GM18951 (cell line): ENCODE data around the gene NME3.

Source experiments
- POLR2A ChIP-seq: IDR thresholded peaks from 4 replicates; pipeline ENCODE4 v1.6.1; 2011; ENCODE audit warnings: mild to moderate bottlenecking; ENCODE audit not compliant: insufficient read length, insufficient read depth; ENCODE audit errors: extremely low read depth
- in situ Hi-C: fragments of 300-500 bp; cut with MboI; formaldehyde crosslinking; loops from one replicate; pipeline ENCODE4 v1.12.0; 2022; ENCODE audit warnings: low sequenced_read_pairs, mixed read lengths, inconsistent platforms; ENCODE audit not compliant: unreplicated experiment

NME3 gene

DNA sequence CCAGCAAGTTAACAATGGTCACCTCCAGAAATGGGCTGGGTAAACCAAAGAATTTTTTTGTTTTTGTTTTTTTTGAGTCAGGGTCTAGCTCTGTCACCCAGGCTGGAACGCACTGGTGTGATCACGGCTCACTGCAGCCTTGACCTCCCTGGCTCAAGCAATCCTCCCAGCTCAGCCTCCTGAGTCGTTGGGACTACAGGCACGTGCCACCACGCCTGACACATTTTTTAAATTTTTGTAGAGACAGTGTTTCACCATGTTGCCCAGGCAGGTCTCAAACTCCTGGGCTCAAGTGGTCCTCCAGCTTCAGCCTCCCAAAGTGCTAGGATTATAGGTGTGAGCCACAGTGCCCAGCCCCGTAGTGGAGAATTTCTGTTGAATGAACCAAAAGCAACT, 9.3 kb upstream of the NME3 start:
- no peak for TF ChIP-seq POLR2A
- in situ Hi-C loops = no loop called here

DNA sequence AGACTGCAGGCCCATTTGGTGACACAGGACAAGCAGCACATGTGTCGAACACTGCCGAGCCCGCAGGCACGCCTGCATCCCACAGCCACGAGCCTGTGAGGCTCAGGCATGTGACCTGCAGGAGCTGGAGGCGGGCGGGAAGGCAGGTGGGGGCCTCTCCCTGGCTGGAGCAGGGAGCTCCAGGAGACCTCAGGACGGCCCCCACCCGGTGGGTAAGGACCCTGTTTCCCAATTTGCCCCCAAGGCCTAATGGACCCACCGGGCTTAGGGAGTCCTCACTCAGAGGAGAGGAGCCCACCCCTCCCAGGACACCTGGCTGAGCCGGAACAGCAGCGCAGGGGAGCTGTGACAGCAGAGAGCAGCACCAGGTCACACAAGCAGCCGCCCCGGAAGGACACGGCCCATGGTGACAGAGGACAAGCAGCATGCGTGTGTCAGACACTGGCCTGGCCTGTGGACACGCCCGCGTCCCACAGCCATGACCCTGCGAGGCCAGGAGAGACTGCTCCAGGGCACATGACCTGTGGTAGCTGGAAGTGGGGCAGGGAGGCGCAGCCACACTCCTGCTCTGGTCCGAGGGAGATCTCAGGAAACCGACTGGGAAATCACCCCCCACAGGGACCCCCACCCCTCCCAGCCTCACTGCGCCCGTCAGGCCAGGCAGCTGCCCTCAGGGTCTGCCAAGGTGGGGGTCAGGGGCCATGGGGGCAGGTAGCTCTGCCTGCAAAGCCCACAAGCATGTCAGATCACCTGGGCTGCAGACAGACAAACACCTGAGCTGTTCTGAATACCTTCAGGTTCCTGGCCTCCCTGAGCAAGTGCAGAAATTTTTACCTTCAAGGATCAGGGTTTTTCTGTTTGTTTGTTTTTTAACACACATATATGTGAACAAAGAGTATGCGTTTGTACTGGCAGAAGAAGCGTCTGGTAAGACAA, 8.7 kb upstream of the NME3 start:
- TF ChIP-seq POLR2A = no peak
- in situ Hi-C loops = no loop called here

DNA sequence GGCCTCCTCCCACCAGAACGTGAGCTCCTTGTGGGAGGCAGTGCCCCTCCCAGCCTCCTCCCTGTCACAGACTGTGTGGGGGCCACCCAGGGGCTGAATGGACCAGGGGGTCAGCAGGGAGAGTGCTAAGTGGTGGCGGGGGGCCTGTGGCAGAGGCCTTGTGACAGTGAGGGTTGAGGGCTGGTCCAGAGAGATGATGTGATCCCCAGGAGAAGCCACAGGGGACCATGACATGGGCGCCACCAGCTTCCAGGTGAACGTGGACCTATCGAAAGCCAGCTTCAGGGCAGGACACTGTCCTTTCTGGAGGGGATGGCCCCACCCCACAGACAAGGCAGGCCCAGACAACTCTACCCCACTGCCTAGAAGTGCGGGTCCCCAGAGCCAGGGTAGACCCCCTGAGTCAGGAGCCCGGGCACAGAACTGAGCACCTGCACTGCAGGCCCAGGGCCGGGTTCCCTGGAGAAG, 7.9 kb upstream of the NME3 start:
- in situ Hi-C loops = no loop called here
- no peak for TF ChIP-seq POLR2A

DNA sequence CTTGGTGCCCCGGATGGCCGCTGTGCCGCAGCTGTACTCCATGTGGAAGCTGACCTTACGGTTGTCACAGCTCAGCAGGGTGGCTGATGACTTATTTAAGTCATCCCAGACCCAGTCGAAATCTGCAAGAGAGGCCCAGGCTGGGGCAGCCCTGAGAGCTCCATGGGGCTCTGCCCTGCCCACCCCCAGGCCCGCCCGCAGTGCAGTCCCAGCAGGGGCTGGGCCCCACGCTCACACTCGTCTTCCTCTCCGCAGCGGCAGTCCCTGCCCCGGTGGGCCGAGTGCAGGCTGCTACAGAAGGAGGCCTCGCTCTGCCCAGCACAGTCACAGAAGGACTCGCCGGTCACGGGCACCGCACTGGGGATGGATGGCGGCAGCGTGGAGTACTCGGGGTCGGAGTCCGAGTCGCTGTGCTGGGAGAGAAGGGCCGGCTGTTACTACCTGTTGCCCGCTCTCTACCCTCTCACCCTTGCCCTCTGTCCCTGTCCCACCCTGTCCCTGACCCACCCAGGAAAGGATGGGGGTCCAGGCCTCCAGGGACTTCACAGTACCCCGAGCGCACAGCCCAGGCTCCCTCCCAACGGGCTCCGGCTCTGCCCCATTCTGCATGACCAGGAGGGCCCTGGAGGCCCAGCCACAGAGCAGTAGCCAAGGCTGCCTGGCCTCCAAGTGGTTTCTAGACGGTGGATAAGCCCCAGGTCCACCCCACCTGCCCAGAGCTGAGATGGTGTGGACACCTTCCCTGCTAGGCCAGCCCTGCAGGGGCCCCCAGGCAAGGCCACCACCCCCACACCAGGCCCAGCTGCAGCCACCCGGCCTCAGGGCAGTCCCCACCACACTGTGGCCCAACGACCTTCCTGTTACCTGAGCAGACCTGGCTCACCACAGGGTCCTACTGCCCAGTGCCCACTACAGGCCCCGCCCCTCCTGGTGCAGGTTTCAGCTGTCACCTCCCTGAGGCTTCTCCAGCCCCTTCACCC, 7.1 kb upstream of the NME3 start:
- in situ Hi-C loops = no loop called here

DNA sequence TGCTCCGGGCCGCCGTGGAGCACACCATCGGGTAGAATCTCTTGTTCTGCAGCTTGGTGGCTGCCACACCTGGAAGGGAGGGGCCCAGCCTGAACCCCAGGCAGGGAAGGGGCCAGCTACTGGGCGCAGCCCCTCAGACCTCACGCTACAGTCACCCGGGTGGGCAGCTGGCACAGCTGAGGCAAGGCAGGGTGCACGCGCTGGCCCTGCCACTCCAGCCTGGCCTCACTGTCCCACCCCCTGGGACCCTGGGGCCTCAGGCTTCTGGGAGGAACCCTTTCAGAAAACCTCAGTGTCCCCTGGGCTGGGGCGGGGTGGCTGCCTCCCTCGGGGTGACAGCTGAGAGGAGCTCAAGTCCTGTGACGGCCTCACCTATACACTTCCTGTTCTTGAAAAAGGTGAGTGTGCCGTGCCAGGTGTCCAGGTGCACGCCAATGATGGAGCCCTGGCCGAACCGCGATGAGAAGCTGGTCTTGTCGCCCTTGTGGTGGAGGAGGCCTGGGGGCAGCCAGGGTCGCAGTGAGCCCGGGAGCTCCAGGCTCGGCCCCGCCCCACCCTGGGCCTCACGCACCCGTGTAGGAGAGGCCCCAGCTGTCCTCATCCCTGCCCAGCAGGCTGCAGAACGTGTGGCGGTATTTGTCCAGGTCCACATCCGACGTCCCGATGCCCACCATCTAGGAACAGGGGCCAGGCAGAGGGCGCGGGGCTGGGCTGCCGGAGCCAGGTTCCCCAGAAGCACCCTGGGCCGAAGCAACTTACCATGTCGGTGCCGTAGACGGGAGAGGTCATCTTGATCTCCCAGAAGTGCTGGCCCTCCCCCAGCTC, 6.2 kb upstream of the NME3 start:
- no peak for TF ChIP-seq POLR2A
- in situ Hi-C loops = no loop called here

More for the DNA sequence above, 7.1 kb upstream of the NME3 start:
- no peak for TF ChIP-seq POLR2A

DNA sequence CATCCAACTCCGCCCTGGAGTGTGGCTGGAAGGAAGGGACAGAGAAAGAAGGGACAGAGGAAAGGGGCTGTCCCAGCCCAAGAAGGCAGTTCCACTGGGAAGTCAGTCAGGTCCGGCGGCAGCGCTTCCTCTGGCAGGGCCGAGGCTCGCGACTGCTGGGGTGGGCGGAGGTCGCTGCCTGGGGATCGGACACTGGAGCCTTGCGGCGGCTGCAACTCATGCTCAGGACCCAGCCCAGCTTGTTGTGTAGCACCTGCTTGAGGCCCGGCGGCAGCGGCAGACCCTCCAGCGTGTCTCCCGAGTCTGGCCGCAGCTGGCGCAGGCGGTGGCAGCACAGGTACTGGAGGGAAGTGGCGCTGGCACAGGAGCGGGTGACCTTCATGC, 5.6 kb upstream of the NME3 start:
- in situ Hi-C loops = no loop called here
- TF ChIP-seq POLR2A = no peak

DNA sequence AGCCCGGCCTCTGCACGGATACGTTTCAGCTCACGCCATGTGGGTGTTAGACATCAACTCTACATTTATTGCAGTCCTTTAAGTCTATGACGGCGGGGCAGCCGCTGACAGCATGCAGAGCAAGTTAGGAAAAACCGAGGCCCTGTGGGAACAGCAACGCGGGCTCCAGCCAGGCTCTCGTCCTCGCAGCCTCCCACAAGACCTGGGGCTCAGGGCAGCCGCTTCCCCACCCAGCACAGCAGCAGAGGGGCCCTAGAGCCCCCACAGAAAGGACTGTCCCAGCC, 5.3 kb upstream of the NME3 start:
- in situ Hi-C loops = no loop called here

DNA sequence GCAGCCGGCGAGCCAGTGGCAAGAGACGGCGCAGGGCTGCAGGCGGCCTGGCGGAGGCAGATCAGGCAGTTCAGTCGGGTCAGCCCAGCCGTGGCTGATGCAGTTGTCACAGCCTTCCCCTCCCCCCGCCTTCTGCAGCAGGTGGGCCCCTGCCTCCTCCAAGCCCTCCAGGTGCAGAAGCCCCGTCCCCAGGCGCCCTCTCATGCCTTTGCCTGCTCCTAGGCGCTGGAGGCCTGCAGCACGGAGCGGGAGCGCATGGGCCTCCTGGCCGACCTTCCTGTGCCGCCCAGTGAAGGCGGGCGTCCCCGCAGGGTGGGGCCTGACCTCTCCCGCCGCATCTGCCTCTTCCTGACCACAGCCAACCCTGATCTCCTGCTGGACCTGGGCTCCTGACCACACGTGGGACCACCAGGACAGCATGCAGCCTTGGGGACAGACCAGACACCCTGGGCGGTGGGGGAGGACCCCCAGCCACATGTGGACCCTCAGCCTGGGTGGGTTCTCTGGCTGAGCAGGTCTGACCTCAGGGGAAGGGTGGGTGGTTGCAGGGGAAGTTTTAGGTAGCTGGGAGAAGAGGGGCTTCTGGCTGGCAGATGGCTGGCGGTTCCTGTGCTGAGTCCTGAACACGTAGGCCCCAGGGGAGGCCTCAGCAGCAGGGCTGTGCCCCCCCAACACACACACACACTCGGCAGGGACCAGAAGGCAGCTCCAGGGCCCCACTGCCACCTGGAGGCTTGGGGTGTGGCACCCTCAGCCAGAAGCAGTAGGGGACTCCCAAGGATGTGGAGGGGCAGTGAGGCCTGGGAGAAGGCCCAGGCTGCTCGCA, 4.7 kb upstream of the NME3 start:
- in situ Hi-C loops = no loop called here
- no peak for TF ChIP-seq POLR2A

More for the DNA sequence above, 5.3 kb upstream of the NME3 start:
- peak; percentile 9 for TF ChIP-seq POLR2A

DNA sequence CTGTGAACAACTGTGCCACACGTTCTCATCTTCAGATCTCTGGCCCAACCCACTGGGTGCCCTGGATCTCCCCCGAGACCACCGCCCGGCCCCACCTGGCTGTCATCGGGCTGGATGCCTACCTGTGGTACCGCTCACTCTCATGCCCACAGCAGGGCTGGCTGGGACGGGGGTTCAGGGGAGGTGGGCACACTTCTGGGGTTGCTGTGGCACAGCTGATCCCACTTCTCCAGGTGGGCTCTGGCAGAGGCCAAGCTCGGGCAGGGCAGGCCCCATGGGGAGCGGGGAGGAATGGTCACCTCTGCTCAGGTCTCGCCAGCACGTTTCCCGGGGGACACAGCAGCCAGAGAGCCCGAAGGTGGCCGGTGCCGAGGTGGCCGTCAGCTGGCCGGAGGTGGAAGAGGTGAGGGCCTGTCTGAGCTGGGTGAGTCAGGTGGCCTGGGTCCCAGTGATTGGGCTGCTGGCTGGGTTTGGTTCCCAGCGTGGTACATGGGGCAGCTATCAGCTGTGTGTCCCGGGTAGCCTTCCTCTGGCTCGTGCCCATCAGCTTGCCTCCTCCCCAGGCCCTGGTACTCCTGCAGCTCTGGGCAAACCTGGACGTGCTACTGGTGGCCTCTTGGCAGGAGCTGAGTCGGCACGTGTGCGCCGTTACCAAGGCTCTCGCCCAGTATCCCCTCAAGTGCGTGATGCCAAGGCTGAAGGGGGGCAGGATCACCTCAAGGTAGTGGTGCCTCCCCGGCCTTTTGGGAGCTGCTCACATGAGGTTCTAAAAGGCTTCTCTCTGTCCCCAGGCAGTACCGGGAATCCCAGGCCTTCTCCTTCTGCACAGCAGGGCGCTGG, 3.9 kb upstream of the NME3 start:
- no peak for TF ChIP-seq POLR2A
- in situ Hi-C loops = no loop called here

DNA sequence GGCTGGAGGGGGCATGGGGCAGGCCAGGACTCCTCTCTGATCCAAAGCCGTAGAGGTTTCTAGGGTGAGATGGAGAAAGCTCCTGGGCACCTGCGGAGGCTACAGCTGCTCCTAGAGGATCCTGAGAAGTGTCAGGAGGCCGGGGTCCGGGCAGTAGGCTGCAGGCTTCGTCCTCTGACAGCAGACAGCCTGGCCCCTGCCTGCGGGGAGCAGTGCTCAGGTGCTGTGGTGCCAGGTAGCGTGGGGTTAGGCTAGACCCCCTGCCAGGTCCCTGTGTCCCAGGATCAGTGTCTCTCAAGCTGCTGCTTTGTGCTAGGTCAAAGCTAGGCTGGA, 3.1 kb upstream of the NME3 start:
- TF ChIP-seq POLR2A = no peak
- in situ Hi-C loops = no loop called here

DNA sequence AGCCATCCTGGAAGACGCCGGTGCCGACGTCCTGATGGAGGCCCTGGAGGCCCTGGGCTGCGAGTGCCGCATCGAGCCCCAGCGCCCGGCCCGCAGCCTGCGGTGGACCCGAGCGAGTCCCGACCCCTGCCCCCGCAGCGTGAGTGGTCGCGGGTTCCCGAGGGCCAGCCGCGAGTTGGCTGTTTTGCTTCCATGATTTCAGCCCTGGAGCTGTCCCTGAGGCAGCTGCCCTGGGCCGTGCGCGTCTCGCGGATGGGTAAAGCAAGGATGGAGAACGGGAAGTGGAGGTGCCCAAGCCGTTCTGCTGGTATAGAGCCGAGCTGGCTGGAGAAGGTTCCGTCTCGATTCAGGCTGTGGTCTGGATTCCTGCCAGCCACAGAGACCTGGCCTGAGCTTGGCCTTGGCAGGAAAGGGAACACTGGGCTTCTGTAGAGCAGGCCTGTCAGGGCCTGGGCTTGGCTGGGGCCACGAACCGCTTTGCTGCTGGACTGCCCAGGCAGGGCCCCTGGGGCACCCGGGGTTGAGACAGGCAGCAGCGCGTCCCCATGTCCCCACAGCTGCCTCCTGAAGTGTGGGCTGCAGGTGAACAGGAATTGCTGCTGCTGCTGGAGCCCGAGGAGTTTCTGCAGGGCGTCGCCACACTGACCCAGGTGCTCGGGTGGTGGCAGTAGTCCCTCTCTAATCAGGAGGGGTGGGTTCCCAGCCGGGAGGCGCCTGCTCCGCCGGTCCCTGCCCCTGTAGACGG, 2.5 kb upstream of the NME3 start:
- in situ Hi-C loops = no loop called here
- no peak for TF ChIP-seq POLR2A
